H4 (cell line): ENCODE results near the gene ARMC6. TPM values are rescaled to one million over a fixed set of nuclear protein-coding genes. Genes with fewer than 3 reads are reported as not detected.
"Not testable (repeated sequence)": the region's sequence is repeated elsewhere in the genome, so short reads cannot be mapped to it uniquely, and the experiment has no call there.

Experiments
- DNase-seq: peaks from one replicate; pipeline ENCODE4 v3.0.0-alpha.2; 2015; ENCODE audit warnings: low spot score
- total RNA-seq: library from RNA; depleted of rRNA; stranded (reverse); fragments of >200 nt; shearing (Covaris generic); gene quantifications from 2 replicates; pipeline ENCODE4 v1.2.3, GENCODE V29; 2014

The ARMC6 gene
- total RNA-seq, 1 experiment from 2014 or later: 57.7 TPM

GRCh38 chr19:19022380-19022961 is 10.9 kb upstream of the ARMC6 start:
- no peak for DNase-seq

DNA sequence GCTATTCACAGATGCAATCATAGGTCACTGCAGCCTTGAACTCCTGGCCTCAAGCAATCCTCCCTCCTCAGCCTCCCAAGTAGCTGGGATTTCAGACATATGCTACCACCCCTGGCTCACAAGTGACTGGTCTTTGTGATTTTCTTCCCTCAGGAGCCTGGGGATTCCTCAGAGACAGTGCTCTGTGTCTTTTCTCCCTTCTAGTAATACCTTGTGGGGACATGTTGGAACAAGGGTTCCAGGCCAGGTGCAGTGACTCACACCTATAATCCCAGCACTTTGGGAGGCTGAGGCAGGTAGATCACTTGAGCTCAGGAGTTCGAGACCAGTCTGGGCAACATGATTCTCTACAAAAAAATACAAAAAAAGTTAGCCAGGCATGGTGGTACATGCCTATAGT is 10.0 kb upstream of the ARMC6 start:
- not testable (repeated sequence) for DNase-seq

DNA sequence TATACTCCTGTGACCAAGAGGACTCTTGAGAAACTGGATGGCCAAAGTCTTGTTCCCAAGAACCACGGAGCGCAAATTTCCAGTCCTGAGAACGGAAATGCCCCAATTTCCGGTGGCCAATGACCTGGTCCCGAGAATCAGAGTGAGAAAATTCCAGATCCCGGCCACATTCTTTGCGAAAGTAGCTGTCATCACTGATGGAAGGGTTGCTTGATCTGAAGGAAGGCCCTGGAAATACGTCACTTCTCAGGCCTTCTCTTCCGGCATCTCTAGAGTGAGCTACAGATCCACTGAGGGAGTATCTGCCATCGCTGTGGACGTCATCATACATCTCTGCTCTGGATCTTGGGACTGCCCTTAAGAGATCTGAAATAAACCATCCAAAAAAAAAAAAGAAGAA is 7.5 kb upstream of the ARMC6 start:
- DNase-seq: no peak

DNA sequence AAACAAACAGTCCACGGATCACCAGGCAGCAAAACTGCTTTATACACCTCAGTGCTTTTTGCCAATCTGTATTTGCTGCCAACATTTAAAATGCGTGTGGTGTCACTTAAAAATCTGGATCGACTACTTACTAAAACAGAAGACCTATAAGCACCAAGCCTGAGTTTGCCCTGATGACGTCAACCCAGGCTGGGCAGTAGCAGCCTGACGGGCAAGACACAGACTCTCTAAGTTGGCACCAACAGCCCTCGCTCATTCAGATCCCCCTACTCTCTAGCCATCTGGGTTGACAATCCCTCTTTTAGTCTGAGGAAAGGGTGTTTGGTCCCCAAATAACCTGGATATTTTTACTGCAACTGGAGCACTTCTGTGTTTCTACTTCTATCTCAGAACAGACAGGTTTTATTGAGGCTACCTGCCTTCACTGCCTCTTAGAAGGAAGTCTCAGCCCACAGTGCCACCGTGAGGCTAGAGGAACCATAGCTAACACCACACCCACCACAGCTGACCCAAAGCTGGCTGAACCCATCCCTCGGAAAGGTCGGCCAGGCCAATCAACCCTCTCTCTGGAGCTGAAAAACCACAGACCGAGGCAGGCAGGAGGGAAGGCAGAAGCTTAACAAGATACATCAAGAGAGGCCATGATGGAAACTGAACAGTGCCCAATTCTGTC is 7.0 kb upstream of the ARMC6 start:
- DNase-seq: no peak

DNA sequence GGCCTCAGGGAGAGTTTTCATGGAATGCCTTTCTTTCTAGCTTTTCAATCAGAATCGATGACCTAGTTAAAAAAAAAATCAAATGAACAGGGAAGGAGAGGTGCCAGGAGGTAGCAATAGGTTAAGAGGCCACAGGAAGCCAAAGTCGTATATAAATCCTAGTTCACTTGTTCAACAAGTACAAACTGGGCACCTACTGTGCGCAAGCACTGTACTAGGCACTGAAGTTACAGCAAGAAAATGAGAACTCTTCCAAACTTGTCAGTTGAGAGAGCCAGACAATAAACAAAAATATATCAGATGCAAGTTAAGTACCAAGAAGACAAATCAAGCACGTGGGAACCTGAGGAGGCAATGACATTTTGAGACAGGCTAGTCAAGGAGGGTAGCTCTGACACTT is 6.2 kb upstream of the ARMC6 start:
- no peak for DNase-seq

GRCh38 chr19:19028526-19028925 is 4.9 kb upstream of the ARMC6 start:
- no peak for DNase-seq

GRCh38 chr19:19031891-19032290 is 1.5 kb upstream of the ARMC6 start:
- DNase-seq: no peak

GRCh38 chr19:19032420-19033175 is 805 bp upstream of the ARMC6 start:
- DNase-seq: no peak

- DNase-seq: no peak
Measured at GRCh38 chr19:19033176-19033425, 302 bp upstream of the ARMC6 start.

GRCh38 chr19:19034204-19034624 is 811 bp downstream of the ARMC6 start:
- peak; percentile 79 for DNase-seq

DNA sequence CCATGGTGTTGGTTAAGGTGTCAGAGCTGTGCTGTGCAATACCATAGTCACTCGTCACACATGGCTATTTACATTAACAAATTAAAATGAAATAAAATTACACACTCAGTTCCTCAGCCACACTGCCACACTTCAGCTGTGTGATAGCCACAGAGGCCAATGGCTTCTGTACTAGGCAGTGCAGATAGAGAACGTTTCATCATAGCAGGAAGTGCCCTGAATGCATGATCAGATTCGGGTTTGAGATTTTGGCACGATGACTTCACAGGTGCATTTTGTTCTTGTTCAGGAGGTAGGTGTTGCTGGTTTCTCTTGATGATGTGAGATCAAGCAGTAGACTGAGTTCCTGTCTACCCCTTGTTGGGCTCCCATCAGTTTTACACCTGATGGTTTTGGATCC is 6.5 kb downstream of the ARMC6 start:
- no peak for DNase-seq

GRCh38 chr19:19040417-19040816 is 7.0 kb downstream of the ARMC6 start:
- DNase-seq: no peak

DNA sequence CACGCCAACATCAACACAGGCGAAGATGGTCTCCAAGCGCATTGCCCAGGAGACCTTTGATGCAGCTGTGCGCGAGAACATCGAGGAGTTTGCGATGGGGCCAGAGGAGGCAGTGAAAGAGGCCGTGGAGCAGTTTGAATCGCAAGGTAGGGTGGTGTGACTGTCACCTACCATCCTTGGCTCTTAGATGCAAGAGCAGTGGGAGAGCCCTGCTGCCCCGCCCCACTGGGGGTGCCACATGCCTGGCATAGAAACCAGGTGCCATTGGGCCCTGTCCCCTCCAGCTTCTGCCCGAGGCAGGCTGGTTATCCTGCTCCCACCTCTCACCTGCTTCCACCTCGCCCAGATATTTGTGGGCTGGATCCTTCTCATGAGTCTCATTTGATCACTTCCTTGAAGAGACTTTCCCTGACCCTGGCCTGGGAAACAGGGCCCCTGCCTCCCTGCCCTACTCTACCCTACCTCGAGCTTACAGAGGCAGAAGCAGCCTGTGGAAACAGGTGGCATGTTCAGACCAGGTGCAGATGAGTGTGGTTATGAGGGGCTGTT is 9.4 kb downstream of the ARMC6 start:
- DNase-seq: no peak

- DNase-seq: no peak
Measured at GRCh38 chr19:19043481-19043880, 10.1 kb downstream of the ARMC6 start.

DNA sequence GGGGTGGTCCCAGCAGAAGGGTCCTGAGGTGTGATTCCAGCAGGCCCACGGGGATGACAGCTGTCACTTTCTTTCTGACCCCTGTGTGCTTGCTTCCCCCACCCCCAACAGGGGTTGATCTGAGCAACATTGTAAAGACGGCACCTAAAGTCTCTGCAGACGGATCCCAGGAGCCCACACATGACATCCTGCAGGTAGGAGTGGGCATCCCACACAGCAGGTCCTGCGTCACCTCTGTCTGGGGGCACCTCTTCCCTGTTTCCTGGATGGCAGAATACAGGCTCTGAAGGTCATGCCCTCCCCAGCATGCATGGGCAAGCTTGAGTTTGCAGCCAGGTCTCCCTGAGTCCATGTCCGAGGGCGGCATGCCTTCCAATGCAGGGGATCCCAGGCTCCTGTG is 10.5 kb downstream of the ARMC6 start:
- no peak for DNase-seq

DNA sequence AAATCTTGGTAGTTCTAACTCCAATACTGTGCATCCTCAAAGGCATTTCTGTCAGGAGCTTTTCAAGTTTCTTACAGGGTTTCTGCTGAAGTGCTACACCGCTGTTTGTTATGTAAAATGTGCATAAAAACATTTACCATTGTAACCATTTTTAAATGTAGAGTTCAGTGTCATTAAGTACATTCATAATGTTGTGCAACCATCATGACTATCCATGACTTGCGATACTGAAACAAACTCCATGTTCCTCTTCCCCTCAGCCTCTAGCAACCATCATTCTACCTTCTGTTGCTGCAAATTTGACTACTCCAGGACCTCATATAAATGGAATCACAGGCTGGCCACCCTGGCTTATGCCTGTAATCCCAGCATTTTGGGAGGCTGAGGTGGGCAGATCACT is 16.0 kb downstream of the ARMC6 start:
- DNase-seq: no peak

DNA sequence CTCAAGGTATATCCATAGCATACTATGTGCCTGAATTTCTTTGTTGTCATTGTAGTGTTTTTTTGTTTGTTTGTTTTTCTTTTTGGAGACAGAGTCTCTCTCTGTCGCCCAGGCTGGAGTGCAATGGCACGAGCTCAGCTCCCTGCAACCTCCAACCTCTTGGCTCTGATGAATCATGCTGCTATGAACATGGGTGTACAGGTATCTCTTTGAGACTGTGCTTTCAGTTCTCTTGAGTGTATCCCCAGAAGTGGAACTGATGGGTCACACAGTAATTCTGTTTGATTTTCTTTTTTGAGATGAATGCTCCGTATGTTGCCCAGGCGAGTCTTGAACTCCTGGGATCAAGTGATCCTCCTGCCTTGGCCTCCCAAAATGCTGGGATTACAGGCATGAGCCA is 16.7 kb downstream of the ARMC6 start:
- no peak for DNase-seq

DNA sequence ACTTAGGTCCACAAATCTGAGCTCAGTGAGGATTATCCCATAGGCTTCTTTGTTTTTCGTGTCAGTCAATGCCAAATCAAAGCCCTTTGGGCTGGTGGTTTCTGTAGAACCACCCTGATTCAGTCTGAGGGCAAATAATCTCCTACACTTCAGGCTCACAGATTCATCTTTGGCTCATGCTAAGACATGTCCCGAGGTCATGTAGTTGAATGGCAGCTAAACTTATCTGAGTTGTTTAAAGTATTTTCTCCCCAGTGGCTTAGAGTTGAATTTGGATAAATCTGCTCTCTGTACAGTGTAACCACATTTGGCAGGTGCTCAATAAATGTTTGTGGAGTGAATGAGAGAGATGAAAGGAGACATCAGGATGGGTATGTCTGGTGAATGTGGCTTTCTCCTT is 17.3 kb downstream of the ARMC6 start:
- no peak for DNase-seq

DNA sequence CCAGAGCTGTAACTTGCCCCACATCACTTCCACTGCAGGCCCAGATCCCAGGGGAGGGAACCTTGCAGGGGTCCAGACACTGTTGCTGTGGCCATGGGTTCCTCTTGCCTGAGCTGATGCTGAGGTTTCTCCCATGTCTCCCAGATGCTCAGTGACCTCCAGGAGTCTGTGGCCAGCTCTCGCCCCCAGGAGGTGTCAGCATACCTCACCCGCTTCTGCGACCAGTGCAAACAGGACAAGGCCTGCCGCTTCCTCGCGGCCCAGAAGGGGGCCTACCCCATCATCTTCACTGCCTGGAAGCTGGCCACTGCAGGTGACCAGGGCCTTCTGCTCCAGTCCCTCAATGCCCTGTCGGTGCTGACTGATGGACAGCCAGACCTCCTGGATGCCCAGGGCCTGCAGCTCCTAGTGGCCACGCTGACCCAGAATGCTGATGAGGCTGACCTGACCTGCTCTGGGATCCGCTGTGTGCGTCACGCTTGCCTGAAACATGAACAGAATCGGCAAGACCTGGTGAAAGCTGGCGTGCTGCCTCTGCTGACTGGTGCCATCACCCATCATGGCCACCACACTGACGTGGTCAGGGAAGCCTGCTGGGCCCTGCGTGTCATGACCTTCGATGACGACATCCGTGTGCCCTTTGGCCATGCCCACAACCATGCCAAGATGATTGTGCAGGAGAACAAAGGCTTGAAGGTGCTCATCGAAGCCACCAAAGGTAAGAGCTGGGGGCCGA is 18.2 kb downstream of the ARMC6 start:
- DNase-seq: no peak

DNA sequence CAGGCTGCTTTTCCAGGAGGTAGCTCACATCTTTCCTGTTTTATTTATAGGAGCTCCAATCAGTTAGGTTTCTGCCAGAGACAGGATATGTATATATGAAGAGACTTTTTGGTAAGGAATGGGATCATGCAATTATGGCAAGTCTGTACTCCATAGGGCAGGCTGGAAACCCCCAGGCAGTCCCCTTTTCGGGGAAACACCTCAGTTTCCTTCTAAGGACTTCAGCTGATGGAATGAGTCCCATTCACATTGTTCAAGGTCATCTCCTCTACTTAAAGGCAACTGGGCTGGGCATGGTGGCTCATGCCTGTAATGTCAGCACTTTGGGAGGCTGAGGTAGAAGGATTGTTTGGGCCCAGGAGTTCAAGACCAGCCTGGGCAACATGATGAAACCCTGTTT is 19.5 kb downstream of the ARMC6 start:
- no peak for DNase-seq

DNA sequence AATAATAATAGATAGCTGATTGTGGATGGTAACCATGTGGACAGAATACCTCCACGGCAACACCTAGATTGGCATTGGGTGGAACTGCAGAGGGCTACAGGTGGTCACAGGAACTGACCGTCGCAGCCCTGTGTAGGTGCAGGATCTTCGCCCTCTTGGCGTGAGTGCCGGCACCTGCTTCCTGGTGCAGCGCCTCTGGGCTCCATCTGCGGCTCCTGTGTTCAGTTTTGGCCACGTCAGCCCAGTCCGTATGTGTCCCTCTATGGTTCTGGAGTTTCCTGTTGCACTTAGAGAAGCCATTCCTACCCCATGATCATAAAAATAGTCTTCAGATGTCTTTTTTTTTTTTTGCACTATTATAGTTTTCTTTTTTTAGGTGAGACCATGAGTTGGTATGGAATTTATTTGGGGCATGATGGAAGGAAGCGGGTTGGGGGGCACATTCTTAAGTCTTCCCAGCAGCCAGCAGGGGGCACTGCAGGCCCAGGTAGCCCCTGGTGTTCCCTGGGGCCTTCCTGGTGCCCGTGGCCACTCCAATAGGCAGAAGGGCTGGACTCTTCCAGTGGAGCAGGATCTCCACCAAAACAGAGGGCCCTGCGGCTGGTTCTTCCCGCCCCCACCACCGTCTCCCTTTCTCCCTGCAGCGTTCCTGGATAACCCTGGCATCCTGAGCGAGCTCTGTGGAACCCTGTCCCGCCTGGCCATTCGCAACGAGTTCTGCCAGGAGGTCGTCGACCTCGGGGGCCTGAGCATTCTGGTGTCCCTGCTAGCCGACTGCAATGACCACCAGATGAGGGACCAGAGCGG is 20.3 kb downstream of the ARMC6 start:
- no peak for DNase-seq
